WTC11 (cell line): ENCODE results near the gene ARL6IP5.

Source experiments
- CTCF ChIP-seq: fragments of 200-600 bp; IDR thresholded peaks from 2 replicates; pipeline ENCODE4 v1.8.0; 2022; ENCODE audit warnings: antibody characterized with exemption
- E2F1 ChIP-seq: sonication (generic); formaldehyde crosslinking; IDR thresholded peaks from 2 replicates; pipeline ENCODE4 v1.8.0; 2022; ENCODE audit warnings: mild to moderate bottlenecking, missing genetic modification reagents
- E2F4 ChIP-seq: sonication (generic); formaldehyde crosslinking; IDR thresholded peaks from 2 replicates; pipeline ENCODE4 v1.8.1; 2022; ENCODE audit warnings: low read depth, mild to moderate bottlenecking, moderate library complexity, missing genetic modification reagents, borderline replicate concordance
- ELF4 ChIP-seq: sonication (generic); formaldehyde crosslinking; IDR thresholded peaks from 2 replicates; pipeline ENCODE4 v1.8.1; 2022; ENCODE audit warnings: low read depth, mild to moderate bottlenecking, moderate library complexity, missing genetic modification reagents
- GABPB1 ChIP-seq: sonication (generic); formaldehyde crosslinking; IDR thresholded peaks from 2 replicates; pipeline ENCODE4 v1.8.1; 2023; ENCODE audit warnings: mild to moderate bottlenecking, missing genetic modification reagents
- MXD4 ChIP-seq: fragments of 250-450 bp; sonication (Bioruptor Pico); IDR thresholded peaks from 2 replicates; pipeline ENCODE4 v1.8.0; 2021; ENCODE audit warnings: mild to moderate bottlenecking, moderate library complexity, borderline replicate concordance
- NFYB ChIP-seq: sonication (generic); formaldehyde crosslinking; conservative IDR thresholded peaks from 2 replicates; pipeline ENCODE4 v1.8.0; 2022; ENCODE audit warnings: low read depth, missing genetic modification reagents
- SP1 ChIP-seq: sonication (generic); formaldehyde crosslinking; conservative IDR thresholded peaks from 2 replicates; pipeline ENCODE4 v1.8.1; 2022; ENCODE audit warnings: missing genetic modification reagents
- USF1 ChIP-seq: sonication (generic); formaldehyde crosslinking; IDR thresholded peaks from 2 replicates; pipeline ENCODE4 v1.8.0; 2022; ENCODE audit warnings: mild to moderate bottlenecking, missing genetic modification reagents
- TF ChIP-seq, protein P1 (sequence below): sonication (generic); formaldehyde crosslinking; IDR thresholded peaks from 2 replicates; pipeline ENCODE4 v1.8.0; 2022; ENCODE audit warnings: mild to moderate bottlenecking, missing genetic modification reagents
- TF ChIP-seq, protein P2 (sequence below): sonication (generic); formaldehyde crosslinking; IDR thresholded peaks from 2 replicates; pipeline ENCODE4 v1.8.1; 2023; ENCODE audit warnings: mild to moderate bottlenecking, missing genetic modification reagents, moderate library complexity
- TF ChIP-seq, protein P3 (sequence below): sonication (generic); formaldehyde crosslinking; IDR thresholded peaks from 2 replicates; pipeline ENCODE4 v1.8.1; 2023; ENCODE audit warnings: mild to moderate bottlenecking, moderate library complexity, missing genetic modification reagents

DNA sequence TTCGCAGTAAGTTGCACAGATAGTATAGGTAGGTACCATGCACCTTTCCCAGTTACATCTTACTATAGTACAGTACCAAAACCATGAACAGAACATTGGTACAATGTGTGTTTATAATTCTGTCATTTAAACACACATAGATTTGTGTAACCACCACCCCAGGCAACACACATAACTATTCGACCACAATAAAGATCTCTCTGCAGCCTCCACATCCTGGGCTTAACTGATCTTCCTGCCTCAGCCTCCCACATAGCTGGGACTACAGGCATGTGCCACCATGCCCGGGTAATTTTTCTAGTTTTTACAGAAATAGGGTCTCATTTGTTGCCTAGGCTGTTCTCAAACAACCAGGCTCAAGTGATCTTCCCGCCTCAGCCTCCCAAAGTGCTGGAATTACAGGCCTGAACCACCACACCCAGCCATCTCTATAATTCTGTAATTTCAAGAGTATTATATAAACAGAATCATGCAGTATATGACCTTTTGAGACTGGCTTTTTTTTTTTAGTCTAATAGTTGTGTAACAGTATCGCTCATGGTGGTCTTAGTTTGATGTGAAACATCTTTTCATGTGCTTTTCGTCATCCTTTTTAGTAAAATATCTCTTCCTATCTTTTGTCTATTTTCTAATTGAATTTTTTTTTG, 19.3 kb upstream of the ARL6IP5 start:
- TF ChIP-seq, protein P1, sequence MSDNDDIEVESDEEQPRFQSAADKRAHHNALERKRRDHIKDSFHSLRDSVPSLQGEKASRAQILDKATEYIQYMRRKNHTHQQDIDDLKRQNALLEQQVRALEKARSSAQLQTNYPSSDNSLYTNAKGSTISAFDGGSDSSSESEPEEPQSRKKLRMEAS (CRISPR knock-in tag) = no peak
- no peak for TF ChIP-seq CTCF
- TF ChIP-seq GABPB1 (CRISPR knock-in tag) = no peak
- TF ChIP-seq E2F1 (CRISPR knock-in tag) = no peak
- TF ChIP-seq USF1 = no peak
- no peak for TF ChIP-seq MXD4 (CRISPR knock-in tag)
- TF ChIP-seq E2F4 (CRISPR knock-in tag) = no peak
- TF ChIP-seq NFYB (CRISPR knock-in tag) = no peak
- TF ChIP-seq SP1 (CRISPR knock-in tag) = no peak
- TF ChIP-seq, protein P2, sequence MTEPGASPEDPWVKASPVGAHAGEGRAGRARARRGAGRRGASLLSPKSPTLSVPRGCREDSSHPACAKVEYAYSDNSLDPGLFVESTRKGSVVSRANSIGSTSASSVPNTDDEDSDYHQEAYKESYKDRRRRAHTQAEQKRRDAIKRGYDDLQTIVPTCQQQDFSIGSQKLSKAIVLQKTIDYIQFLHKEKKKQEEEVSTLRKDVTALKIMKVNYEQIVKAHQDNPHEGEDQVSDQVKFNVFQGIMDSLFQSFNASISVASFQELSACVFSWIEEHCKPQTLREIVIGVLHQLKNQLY = no peak
- TF ChIP-seq ELF4 (CRISPR knock-in tag) = no peak
- TF ChIP-seq, protein P3, sequence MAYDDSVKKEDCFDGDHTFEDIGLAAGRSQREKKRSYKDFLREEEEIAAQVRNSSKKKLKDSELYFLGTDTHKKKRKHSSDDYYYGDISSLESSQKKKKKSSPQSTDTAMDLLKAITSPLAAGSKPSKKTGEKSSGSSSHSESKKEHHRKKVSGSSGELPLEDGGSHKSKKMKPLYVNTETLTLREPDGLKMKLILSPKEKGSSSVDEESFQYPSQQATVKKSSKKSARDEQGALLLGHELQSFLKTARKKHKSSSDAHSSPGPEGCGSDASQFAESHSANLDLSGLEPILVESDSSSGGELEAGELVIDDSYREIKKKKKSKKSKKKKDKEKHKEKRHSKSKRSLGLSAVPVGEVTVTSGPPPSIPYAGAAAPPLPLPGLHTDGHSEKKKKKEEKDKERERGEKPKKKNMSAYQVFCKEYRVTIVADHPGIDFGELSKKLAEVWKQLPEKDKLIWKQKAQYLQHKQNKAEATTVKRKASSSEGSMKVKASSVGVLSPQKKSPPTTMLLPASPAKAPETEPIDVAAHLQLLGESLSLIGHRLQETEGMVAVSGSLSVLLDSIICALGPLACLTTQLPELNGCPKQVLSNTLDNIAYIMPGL (CRISPR knock-in tag) = no peak
